Measurements from ENCODE around the gene OPCML.

OPCML gene

DNA sequence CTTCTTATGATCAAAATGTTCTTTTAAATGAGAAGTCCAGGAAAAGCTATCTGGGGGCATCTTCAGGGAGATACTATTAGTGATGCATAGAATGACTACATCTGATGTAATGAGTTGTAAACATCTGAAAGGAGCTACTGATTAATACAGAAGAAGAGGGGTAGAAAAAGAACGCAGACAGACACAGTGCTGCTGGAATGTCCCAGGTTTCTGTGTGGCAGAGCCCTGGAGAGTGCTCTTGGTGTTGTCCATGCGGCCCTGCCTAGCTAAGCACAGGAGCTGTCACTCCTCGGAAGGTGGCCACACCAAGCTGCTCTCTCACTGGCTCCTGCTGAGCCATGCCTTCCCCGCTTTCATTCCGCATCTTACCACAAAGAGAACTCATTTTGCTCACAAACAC lies 768.8 kb downstream of the OPCML start:
- Histone ChIP-seq H3K9me2 (replicated peaks; ENCODE audit: control insufficient read depth, low read length) (no peaks in the 10 kb centered on the region), H3K36me3 (ENCODE audit: control insufficient read depth, low read length) (no peaks in the 10 kb centered on the region), H3K79me2 (ENCODE audit: control insufficient read depth, low read length) (no peaks in the 10 kb centered on the region), H3F3A (ENCODE audit: control insufficient read depth, insufficient read depth) (no peaks in the 10 kb centered on the region), H4K20me1 (ENCODE audit: control insufficient read depth, insufficient read depth, low read depth, low read length) (no peaks in the 10 kb centered on the region), H3K27me3 (ENCODE audit: control insufficient read depth, low read length) (no peaks in the 10 kb centered on the region), H3K4me1 (ENCODE audit: control insufficient read depth, low read length) (no peaks in the 10 kb centered on the region), H3K9me3 (ENCODE audit: control insufficient read depth, insufficient read depth, low read length) (no peaks in the 10 kb centered on the region; the same call in 1 of the 2 replicates), H3K27ac (ENCODE audit: low read depth, low read length) (no peak overlapping the region), H3K4me2 (ENCODE audit: low read length) (no peak overlapping the region), H3K4me3 (ENCODE audit: low read length) (no peak overlapping the region)
- no peak for TF ChIP-seq EZH2phosphoT487 (IDR thresholded peaks at IDR 0.05; ENCODE audit: borderline replicate concordance, low read length)
- no peak for TF ChIP-seq CTCF (IDR thresholded peaks at IDR 0.05; ENCODE audit: low read depth, low read length, poor library complexity, severe bottlenecking)

- no peak overlapping the region for H3K4me3 ChIP-seq (ENCODE audit: low read length)
- H3K79me2 ChIP-seq (ENCODE audit: control insufficient read depth, low read length): no peaks in the 10 kb centered on the region
- H3K27me3 ChIP-seq (ENCODE audit: control insufficient read depth, low read length): no peaks in the 10 kb centered on the region
- H3K36me3 ChIP-seq (ENCODE audit: control insufficient read depth, low read length): no peaks in the 10 kb centered on the region
- no peaks in the 10 kb centered on the region for H3F3A ChIP-seq (ENCODE audit: control insufficient read depth, insufficient read depth)
- no peaks in the 10 kb centered on the region for H4K20me1 ChIP-seq (ENCODE audit: control insufficient read depth, insufficient read depth, low read depth, low read length)
- no peaks in the 10 kb centered on the region for H3K9me3 ChIP-seq (ENCODE audit: control insufficient read depth, insufficient read depth, low read length)
- no peak for TF ChIP-seq EZH2phosphoT487 (IDR thresholded peaks at IDR 0.05; ENCODE audit: borderline replicate concordance, low read length)
- TF ChIP-seq CTCF (IDR thresholded peaks at IDR 0.05; ENCODE audit: low read depth, low read length, poor library complexity, severe bottlenecking): no peak
- no peaks in the 10 kb centered on the region for H3K9me2 ChIP-seq (replicated peaks; ENCODE audit: control insufficient read depth, low read length)
- H3K4me2 ChIP-seq (ENCODE audit: low read length): no peak overlapping the region
- no peaks in the 10 kb centered on the region for H3K4me1 ChIP-seq (ENCODE audit: control insufficient read depth, low read length)
- H3K27ac ChIP-seq (ENCODE audit: low read depth, low read length): no peak overlapping the region
Measured at GRCh38 chr11:132755934-132756333, 776.4 kb downstream of the OPCML start.

DNA sequence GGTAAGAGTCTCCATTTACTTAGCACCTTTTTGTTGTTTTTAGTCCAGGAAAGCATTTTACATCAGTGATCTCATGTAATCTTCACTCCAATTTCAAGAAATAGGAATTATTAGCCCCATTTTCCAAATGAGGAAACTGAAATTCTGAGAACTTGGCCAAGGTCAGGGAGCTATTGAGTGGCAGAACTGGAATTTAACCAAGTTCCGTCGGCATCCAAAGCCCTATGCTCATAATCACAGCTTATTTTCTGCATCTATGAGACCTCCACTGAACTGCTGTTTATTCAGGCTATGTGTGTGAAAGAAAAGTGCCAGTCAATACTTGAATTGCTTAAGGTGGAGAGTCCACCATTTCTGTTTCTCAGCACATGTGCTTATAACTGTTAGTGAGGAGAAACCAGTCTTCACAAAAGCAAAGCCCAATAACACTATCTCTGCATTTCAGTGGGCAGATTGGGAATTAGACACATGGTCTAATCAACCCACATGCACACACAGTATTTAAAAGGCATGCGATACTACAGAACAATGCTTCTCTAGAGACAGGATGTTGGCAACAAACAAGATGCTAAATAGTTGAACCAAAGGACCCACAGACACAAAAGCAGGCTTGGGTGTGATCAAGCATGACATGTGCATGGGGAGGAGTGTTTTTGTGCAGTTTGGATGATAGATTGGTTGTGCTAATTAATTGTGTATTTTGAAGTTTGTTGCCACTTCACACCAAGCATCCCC lies 780.6 kb downstream of the OPCML start:
- H3K27me3 ChIP-seq (ENCODE audit: control insufficient read depth, low read length): no peaks in the 10 kb centered on the region
- no peak overlapping the region for H3K27ac ChIP-seq (ENCODE audit: low read depth, low read length)
- no peaks in the 10 kb centered on the region for H3K79me2 ChIP-seq (ENCODE audit: control insufficient read depth, low read length)
- no peaks in the 10 kb centered on the region for H3K9me3 ChIP-seq (ENCODE audit: control insufficient read depth, insufficient read depth, low read length)
- H3K4me2 ChIP-seq (ENCODE audit: low read length): no peak overlapping the region
- no peak overlapping the region for H3K4me3 ChIP-seq (ENCODE audit: low read length)
- H3K4me1 ChIP-seq (ENCODE audit: control insufficient read depth, low read length): no peaks in the 10 kb centered on the region
- H3F3A ChIP-seq (ENCODE audit: control insufficient read depth, insufficient read depth): no peaks in the 10 kb centered on the region
- no peaks in the 10 kb centered on the region for H3K9me2 ChIP-seq (replicated peaks; ENCODE audit: control insufficient read depth, low read length)
- TF ChIP-seq CTCF (IDR thresholded peaks at IDR 0.05; ENCODE audit: low read depth, low read length, poor library complexity, severe bottlenecking) (no peak), EZH2phosphoT487 (IDR thresholded peaks at IDR 0.05; ENCODE audit: borderline replicate concordance, low read length) (no peak)
- H4K20me1 ChIP-seq (ENCODE audit: control insufficient read depth, insufficient read depth, low read depth, low read length): no peaks in the 10 kb centered on the region
- H3K36me3 ChIP-seq (ENCODE audit: control insufficient read depth, low read length): no peaks in the 10 kb centered on the region

Measured in DOHH2 (cell line).